Measurements from ENCODE around the gene CDK12. TPM values are rescaled to one million over a fixed set of nuclear protein-coding genes. Genes with fewer than 3 reads are reported as not detected.

CDK12 gene
- total and polyA plus RNA-seq, 2 experiments from 2014 or later, result 20.9 to 55.3 TPM

DNA sequence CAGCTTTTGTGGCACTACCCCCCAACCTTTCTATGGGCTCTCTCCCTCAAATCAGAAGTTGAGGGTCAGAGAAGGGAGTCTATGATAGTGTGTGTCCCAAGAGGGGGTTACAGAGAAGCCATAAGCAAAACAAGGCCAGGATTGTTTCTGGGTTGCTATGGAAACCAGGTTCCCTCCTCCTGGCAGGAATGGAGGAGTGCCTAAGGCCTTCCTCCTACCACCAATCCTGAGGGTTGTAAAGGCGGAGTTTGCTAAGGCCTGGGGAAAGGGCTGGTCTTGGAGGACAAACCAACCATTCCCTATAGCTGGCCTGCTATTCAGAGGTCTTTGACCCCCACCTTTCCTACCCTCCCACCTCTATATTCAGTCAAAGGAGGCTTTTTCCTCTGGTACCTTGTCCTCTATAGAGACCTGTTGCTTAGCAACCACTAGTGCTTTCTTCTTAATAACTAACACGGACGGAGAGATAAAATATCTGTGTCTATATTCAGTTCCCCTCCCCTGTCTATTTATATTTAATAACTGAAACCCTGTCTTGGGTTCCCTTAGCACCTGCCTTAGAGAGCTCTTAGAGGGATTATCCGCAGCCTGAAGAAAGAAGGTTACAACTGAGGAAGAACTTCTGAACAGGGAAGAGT is 103.0 kb downstream of the CDK12 start:
- no peak overlapping the region for H2AFZ ChIP-seq
- H3K36me3 ChIP-seq (ENCODE audit: insufficient read depth), result no peaks in the 10 kb centered on the region
- H3K9me2 ChIP-seq (ENCODE audit: insufficient read depth), result no peaks in the 10 kb centered on the region
- H3K4me2 ChIP-seq, result peak overlapping the region; percentile 74
- no peaks in the 10 kb centered on the region for H3K79me2 ChIP-seq (replicated peaks; ENCODE audit: insufficient read depth)
- ATAC-seq, result peak; percentile 96
- Mint-ChIP-seq H3K4me1 (peaks cover 20% of the 10 kb centered on the region), H3K27ac (peak overlapping the region; percentile 74; the same call in 1 of the 2 replicates), H3K9me3 (no peaks in the 10 kb centered on the region), H3K4me3 (peak overlapping the region; percentile 61), H3K27me3 (ENCODE audit: insufficient read depth, low read depth, poor library complexity) (peaks cover 11% of the 10 kb centered on the region), H3K36me3 (ENCODE audit: low read depth) (peaks cover 3% of the 10 kb centered on the region; the same call in 1 of the 3 replicates)
- peak; percentile 95 for DNase-seq (ENCODE audit: low spot score)
- peaks cover 20% of the 10 kb centered on the region for H3K4me1 ChIP-seq (ENCODE audit: insufficient read depth)
- H4K20me1 ChIP-seq (replicated peaks; ENCODE audit: insufficient read depth), result no peaks in the 10 kb centered on the region
- no peaks in the 10 kb centered on the region for H3K27me3 ChIP-seq (ENCODE audit: insufficient read depth)
- peaks cover 9% of the 10 kb centered on the region; the same call in 1 of the 2 replicates for H3F3A ChIP-seq (replicated peaks; ENCODE audit: low read depth)
- no peak for TF ChIP-seq ZNF331 (CRISPR knock-in tag; IDR thresholded peaks at IDR 0.05; ENCODE audit: low read depth)
- TF ChIP-seq EZH2 (IDR thresholded peaks at IDR 0.05; ENCODE audit: low read depth, unreplicated experiment), result no peak
- no peak for TF ChIP-seq REST (IDR thresholded peaks at IDR 0.05; ENCODE audit: unreplicated experiment)
- no peak for TF ChIP-seq ZNF462 (CRISPR knock-in tag; IDR thresholded peaks at IDR 0.05)
- TF ChIP-seq EZH2phosphoT487 (IDR thresholded peaks at IDR 0.05; ENCODE audit: unreplicated experiment), result no peak
- TF ChIP-seq, protein P1, sequence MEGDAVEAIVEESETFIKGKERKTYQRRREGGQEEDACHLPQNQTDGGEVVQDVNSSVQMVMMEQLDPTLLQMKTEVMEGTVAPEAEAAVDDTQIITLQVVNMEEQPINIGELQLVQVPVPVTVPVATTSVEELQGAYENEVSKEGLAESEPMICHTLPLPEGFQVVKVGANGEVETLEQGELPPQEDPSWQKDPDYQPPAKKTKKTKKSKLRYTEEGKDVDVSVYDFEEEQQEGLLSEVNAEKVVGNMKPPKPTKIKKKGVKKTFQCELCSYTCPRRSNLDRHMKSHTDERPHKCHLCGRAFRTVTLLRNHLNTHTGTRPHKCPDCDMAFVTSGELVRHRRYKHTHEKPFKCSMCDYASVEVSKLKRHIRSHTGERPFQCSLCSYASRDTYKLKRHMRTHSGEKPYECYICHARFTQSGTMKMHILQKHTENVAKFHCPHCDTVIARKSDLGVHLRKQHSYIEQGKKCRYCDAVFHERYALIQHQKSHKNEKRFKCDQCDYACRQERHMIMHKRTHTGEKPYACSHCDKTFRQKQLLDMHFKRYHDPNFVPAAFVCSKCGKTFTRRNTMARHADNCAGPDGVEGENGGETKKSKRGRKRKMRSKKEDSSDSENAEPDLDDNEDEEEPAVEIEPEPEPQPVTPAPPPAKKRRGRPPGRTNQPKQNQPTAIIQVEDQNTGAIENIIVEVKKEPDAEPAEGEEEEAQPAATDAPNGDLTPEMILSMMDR (conservative IDR thresholded peaks at IDR 0.05; ENCODE audit: low read depth in 2 of 2), result no peak
- no peak for TF ChIP-seq ZNF114 (CRISPR knock-in tag; IDR thresholded peaks at IDR 0.05)
- TF ChIP-seq POLR2AphosphoS5 (IDR thresholded peaks at IDR 0.05; ENCODE audit: low read depth), result no peak
- TF ChIP-seq CREB1 (CRISPR knock-in tag; IDR thresholded peaks at IDR 0.05; ENCODE audit: low read depth), result no peak
- TF ChIP-seq ETS1 (IDR thresholded peaks at IDR 0.05), result no peak
- no peak for TF ChIP-seq STAT1 (IDR thresholded peaks at IDR 0.05; ENCODE audit: unreplicated experiment)
- TF ChIP-seq NANOG (IDR thresholded peaks at IDR 0.05; ENCODE audit: borderline replicate concordance), result no peak
- no peak for TF ChIP-seq JUNB (IDR thresholded peaks at IDR 0.05; ENCODE audit: unreplicated experiment)
- no peak overlapping the region for H3K4me3 ChIP-seq
- no peak overlapping the region for H3K27ac ChIP-seq (ENCODE audit: low read depth)
